NCI-H187 (cell line): ENCODE measurements around the gene IL1RN.

Source experiments
- DNase-seq, 2 experiments: peaks; one replicate each; lab custom pipeline; 2025; lab: John Stamatoyannopoulos, UW

Gene IL1RN

GRCh38 chr2:113129519-113130078, 2.2 kb downstream of the IL1RN start:
- no peak for DNase-seq

GRCh38 chr2:113131352-113132185, 4.2 kb downstream of the IL1RN start:
- no peak for DNase-seq

- no peak for DNase-seq
These were observed 5.1 kb downstream of the IL1RN start for GRCh38 chr2:113132414-113133021.

- DNase-seq = no peak
These were observed 6.6 kb downstream of the IL1RN start for GRCh38 chr2:113133704-113134598.

- no peak for DNase-seq
These were observed 7.3 kb downstream of the IL1RN start for GRCh38 chr2:113134717-113135116.

GRCh38 chr2:113135317-113135716, 7.9 kb downstream of the IL1RN start:
- no peak for DNase-seq

- no peak for DNase-seq
These were observed 9.7 kb downstream of the IL1RN start for GRCh38 chr2:113136828-113137775.

GRCh38 chr2:113137827-113138226, 10.4 kb downstream of the IL1RN start:
- DNase-seq = no peak

- no peak for DNase-seq
These were observed 11.3 kb downstream of the IL1RN start for GRCh38 chr2:113138428-113139322.

- no peak for DNase-seq
These were observed 14.1 kb downstream of the IL1RN start for GRCh38 chr2:113141451-113141850.

- DNase-seq = no peak
These were observed 14.9 kb downstream of the IL1RN start for GRCh38 chr2:113142290-113142689.

- DNase-seq = no peak
These were observed 16.9 kb downstream of the IL1RN start for GRCh38 chr2:113144259-113144658.

GRCh38 chr2:113148606-113149552, 21.5 kb downstream of the IL1RN start:
- no peak for DNase-seq

GRCh38 chr2:113149553-113150257, 22.3 kb downstream of the IL1RN start:
- DNase-seq = no peak

- DNase-seq = no peak
These were observed 22.8 kb downstream of the IL1RN start for GRCh38 chr2:113150258-113150601.

GRCh38 chr2:113155331-113155730, 27.9 kb downstream of the IL1RN start:
- DNase-seq = no peak

- DNase-seq = no peak
These were observed 29.1 kb downstream of the IL1RN start for GRCh38 chr2:113156278-113157117.
